Stimulated activated CD8-positive, alpha-beta memory T cell treated with anti-CD3 and anti-CD28 coated beads, Interleukin-7, amount 100 ng/mL, for 24 hours (primary cell): ENCODE measurements around the gene TOP2A.
"Not testable (repeated sequence)": the region's sequence is repeated elsewhere in the genome, so short reads cannot be mapped to it uniquely, and the experiment has no call there.

Source experiments
- DNase-seq: peaks from one replicate; pipeline ENCODE4 v3.0.0-alpha.2; 2020; ENCODE audit warnings: low read depth

TOP2A gene

DNA sequence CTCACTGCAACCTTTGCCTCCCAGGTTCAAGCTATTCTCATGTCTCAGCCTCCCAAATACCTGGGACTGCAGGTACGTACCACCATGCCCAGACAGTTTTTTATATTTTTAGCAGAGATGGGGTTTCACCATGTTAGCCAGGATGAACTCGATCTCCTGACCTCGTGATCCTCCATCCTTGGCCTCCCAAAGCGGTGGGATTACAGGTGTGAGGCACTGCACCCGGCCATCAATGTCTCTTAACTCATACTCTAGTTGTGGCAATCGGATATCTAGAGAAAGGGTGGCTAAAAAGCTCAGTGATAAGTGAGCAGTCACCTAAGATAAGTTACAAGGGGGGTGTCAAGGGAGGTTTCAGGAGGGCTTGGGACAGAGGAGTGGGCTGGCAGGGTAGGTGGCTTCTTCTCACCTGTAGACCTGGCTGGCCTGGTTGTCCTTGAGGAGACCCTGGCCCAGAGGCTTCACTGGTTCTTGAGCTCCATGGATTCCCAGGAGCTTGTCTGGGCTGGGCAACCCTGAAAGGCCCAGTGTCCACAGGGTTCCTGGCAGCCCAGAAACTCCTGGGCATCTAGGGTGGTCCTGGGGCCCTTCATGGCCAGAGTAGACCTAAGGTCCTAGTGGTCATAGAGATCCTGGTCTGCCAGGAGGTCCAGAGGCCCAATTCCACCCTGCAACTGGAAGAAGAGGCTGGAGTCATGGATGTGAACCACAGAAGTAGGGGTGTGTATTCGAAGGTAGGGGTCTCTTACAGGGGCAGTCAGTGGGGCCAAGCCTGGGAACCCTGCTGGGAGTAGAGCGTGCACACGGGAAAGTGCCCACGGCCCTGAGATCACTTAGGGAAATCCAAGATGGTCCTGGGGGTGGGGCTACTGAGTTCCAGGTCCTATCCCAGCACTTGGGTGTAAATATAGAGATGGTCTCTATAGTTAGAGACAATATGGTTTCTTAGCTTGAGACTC lies 12.9 kb upstream of the TOP2A start:
- DNase-seq = no peak

DNA sequence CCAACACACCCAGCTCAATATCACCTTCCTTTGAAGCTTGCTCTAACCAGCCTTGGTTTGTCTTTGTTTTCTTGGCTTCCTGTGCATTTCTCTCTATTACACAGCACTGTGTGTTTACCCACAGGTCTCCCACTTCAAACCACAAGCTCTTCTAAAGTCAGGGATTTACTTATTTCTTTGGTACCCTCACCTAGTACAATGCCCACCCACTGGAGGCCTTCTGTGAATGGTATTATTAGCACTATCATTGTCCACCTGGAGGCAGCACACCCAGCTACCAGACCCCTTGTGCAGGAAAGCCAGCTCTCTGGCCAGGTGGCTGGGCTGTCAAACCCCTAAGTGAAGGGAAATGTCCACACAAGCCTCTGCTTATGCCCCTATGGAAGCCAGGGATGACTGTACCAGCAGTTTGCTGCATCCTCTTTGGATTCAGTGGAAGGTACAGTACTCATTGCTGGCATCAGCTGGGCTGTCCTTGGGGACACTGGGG lies 9.4 kb upstream of the TOP2A start:
- DNase-seq = no peak

DNA sequence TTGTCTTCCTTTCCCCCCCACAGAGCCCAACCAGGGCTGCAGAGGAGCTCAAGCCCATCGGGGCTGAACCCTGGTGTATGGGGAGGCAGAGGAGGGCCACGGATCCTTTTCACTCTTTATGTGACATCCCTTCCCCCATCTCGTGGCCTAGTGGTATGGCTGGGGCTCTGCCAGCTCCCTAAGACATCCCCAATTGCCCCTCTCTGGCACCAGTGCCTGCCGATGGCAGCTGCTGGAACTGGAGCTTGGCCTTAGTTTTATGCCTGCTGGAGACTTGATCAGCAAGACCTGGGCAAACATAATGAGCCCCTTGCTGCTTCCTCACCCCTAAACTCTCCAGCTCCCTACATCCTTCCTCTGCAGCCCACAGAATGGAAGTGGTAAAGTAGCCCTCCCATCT lies 8.0 kb upstream of the TOP2A start:
- DNase-seq = no peak

DNA sequence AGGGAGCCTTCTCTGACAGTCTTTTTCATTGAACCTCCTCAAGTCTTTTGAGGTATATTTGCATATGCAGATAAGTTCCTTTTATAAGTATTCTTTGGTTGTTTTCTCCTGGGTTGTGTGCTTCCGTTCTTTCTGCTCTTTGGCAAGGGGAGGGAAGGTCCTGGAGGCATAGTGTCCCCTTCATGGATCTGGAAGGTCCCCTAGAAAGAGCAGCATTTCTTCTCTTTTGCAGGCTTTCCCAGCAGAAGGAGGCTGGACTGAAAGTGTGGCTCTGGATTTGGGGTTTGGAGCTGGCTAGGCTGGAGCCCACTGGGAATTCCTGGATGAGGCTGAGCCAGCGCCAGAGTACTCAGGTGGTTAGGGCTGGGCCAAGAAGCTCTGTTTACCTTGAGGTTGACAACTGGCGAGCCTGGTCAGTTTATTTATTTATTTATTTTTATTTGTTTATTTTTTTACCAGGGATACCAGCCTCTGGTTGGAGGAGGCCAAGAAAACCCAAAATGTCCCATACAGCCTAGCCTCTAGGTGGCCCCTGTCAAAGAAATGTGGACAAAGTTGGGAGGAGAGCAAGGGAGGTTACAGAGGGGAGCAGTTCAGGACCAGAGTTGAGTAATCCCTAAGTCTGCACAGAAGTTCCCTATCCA lies 5.4 kb upstream of the TOP2A start:
- no peak for DNase-seq

DNA sequence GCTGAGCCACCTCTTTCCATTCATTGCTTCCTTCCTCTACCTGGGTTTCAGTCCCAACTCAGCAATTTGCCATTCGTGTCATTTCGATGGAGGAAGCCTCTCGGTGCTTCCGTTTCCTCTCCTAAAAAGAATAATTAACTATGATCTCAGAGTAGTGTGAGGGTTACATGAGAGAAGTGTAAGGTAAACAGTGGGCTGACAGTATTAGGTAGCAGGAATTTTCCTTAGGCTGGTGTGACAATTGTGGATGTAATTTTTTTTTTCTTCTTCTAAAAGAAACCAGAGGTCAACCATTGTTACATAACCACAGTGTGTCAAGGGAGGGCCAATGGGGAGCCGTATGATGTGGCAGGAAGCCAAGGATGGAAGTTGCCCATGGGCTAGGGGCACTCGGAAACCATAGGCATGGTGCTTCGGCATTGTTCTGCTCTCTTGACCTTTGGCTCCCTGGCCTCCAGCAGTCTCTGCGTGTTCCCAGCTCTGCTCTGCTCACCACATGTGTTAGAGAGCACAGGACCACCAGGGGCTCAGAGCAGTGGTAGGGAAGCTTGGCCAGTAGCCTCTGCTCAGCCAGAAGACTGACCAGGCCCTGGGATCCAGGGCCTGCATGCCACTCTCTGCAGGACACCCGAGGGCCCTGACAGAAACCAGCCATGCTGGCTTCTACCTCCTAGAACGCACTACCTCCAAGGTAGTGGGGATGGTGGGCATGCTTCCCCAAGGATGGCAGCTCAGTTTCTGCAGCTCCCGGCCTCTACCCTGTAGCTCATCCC lies 2.0 kb upstream of the TOP2A start:
- no peak for DNase-seq

DNA sequence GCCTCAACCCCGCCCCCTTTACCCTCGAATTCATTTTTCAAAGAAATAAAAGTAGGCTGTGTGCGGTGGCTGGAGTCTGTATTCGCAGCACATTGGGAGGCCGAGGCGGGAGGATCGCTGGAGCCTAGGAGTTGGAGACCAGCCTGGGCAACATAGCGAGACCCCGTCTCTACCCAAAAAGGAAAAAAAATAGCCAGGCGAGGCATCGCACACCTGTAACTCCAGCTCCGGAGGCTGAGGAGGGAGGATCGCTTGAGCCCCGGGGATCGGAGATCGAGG lies 671 bp upstream of the TOP2A start:
- DNase-seq = no peak

DNA sequence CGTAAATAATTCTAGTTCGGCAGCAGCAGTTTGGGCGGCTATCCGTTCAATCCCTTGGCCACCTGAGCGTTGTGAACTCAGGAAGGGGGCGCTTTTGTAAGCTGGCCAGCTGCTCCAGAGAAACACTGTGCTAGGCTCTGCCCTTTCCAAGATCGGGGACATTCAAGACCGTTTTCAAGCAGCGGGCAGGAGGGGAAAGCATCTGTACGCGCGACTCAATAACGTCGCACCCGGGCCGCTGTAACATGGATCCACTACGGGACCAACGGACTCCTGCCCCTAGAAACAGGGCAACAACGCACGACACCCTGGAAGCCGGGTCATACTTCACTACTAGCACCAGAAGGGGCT lies 463 bp downstream of the TOP2A start:
- no peak for DNase-seq

DNA sequence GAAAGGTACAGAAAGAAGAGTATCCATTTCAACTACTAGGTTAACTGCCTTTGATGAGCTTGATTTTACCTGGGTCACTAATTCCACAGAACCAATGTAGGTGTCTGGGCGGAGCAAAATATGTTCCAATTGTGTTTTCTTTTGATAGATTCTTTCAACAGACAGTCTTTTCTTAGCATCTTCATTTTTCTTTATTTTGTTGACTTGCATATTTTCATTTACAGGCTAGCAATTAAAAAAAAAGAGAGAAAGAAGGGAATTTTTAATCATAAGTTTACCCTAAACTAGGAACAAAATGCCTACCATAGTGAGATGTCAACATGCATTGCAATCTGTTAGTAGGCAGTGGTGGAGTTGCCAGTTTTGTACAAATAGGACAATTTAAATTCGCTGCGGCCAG lies 1.0 kb downstream of the TOP2A start:
- DNase-seq = no peak

DNA sequence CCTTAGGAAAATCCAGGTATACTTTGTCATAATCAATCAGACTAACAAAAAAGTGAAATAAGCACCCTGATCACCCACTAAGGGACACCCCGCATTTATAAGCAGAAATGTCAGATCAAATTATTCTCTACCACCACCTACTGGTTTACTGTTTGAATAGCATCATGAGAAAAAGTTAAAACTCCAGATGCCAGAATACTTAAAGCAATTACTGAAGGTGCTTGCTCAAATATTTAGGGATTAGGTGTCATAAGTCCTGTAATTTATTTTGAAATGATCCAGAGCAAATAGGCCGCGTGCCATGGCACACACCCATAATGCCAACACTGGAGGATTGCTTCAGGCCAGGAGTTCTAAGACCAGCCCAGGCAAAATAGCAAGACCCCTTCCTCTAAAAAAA lies 2.3 kb downstream of the TOP2A start:
- no peak for DNase-seq

DNA sequence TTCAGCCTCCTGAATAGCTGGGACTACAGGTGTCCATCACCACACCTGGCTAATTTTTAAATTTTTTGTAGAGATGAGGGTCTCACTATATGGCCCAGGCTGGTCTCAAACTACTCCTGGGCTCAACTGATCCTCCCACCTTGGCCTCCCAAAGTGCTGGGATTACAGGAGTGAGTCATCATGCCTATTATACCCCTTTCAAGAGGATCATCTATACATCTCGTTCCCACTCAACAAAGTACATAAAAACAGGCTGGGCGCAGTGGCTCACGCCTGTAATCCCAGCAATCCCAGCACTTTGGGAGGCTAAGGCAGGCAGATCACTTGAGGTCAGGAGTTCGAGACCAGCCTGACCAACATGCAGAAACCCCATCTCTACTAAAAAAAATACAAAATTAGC lies 3.4 kb downstream of the TOP2A start:
- DNase-seq = not testable (repeated sequence)

DNA sequence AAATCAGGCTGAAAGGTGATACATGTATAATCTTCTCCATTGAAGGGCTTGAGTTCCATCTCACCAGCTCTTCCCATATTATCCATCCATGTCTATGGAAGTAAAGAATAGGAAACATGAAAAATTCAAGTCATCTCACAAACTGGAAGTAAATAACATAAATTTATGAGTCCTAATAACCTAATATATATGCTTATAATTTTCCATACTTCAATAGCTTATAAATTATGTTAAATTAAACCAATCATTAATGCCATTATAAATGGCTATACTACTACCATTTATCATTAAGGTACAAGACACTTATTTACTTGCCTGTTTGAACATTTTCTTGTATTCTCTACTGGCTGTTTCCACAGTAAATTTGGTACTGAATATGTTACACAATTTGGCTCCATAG lies 4.8 kb downstream of the TOP2A start:
- no peak for DNase-seq

DNA sequence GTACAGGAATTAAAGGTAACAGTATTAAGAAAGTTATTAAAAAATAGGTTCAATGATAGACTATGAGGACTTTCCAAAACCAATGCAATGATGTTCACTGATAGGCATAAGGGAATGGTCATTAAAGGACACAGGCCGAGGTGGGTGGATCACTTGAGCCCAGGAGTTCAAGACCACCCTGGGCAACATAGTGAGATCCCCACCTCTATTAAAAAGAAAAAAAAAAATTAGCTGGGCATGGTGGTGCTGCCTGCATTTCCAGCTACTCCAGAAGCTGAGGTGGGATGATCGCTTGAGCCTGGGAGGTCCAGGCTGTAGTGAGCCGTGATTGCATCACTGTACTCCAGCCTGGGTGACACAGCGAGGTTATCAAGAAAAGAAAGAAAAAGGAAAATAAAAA lies 5.9 kb downstream of the TOP2A start:
- no peak for DNase-seq

DNA sequence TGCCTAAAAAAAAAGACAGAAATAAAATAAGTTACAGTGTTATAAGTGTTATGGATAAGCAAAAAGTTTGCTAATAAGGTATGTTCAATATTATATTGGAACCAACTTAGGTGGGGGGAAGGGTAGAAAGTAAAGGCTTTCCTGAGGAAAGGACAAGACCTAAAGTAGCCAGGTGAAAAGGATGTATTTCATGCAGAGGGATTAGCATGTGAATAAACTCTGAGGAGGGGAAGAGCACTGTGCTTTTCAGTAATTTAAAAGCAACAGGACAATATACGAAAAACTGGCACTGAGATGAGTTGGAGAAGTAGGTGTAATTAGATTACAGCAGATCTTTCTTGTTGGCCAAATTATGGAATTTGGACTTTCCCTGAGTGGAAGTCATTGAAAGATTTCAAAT lies 7.6 kb downstream of the TOP2A start:
- DNase-seq = no peak

DNA sequence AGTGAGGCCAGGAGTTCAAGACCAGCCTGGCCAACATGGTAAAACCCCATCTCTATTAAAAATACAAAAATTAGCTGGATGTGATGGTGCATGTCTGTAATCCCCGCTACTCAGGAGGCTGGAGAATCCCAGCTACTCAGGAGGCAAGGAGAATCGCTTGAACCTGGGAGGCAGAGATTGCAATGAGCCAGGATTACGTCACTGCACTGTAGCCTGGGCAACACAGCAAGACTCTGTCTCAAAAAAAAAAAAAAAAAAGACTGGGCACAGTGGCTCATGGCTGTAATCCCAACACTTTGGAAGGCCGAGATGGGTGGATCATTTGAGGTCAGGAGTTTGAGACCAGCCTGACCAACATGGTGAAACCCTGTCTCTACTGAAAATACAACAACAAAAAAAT lies 8.2 kb downstream of the TOP2A start:
- DNase-seq = not testable (repeated sequence)

DNA sequence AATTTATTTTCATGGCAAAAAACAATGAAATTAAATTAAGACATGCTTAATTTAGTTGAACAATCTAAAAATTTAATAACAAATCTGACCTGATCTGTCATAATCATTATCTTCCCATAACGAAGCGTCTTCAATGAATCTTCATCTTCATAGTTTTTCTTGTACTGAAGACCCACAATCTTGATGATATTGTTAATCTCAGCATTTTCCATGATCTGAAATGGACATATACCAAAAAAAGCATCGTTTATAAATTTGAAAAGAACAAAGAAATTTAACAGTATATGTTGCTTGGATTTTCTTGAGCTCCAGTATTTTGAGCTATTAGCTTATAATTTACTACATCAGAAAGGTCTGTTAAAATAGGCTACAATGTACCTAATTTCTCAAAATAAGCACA lies 10.2 kb downstream of the TOP2A start:
- no peak for DNase-seq

DNA sequence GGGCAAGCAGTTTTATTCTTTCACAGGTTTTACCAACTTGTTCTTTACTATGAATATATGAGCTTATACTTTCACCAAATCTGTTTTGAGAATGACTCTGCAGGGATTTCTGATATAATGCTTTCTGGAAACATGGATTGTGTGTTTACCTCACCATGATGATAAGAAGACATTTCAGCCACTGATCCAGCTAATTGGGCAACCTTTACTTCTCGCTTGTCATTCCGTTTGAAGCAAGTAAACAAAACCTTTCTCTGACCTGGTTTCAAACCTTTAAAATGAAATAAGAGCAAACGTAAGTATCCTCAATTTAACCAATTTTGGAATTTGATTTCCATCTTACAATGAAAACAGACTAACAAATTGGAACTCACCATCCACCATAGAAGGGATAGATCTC lies 13.7 kb downstream of the TOP2A start:
- DNase-seq = no peak

DNA sequence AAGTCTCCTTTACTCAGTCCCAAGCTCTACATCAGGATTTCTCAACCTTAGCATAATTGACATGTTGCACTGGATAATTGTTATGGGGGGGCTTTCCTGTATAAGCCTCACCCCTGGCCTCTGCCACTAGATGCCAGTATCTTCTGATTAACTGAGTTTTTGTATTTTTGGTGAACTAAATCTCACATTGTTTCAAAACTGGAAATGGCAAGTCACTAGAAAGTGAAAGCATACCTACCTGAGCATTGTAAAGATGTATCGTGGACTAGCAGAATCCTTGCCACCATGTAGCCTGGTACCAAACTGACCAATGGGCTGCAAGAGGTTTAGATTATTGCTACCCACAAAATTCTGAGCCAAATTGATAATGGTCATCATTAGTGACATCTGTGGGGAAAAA lies 15.0 kb downstream of the TOP2A start:
- DNase-seq = no peak

DNA sequence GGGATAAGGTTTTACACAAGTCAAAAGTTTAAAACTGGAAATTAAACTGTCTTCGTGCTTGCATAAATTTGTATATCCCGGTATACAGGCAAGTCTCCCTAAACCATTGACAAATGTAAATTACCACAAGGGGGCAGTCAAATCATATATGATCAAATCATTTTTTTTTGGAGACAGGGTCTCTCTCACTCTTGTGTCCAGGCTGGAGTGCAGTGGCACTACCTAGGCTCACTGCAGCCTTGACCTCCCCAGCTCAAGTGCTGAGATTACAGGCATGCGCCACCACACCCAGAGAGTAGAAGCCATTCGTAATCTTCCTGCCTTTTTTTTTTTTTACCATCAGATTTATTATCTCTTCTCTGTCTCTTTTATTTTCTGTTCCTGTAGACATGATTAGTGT lies 18.5 kb downstream of the TOP2A start:
- DNase-seq = no peak

DNA sequence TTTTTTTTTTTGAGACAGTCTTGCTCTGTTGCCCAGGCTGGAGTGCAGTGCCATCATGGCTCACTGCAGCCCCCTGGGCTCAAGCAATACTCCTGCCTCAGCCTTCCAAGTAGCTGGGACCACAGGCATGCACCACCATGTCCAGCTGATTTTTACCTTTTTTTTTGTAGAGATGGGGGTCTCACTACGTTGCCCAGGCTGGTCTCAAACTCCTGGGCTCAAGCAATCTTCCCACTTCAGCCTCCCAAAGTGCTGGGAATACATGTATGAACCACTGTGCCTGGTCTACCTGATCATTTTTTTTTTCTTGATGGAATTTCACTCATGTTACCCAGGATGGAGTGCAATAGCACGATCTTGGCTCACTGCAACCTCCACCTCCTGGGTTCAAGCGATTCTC lies 31.1 kb downstream of the TOP2A start:
- DNase-seq = not testable (repeated sequence)

DNA sequence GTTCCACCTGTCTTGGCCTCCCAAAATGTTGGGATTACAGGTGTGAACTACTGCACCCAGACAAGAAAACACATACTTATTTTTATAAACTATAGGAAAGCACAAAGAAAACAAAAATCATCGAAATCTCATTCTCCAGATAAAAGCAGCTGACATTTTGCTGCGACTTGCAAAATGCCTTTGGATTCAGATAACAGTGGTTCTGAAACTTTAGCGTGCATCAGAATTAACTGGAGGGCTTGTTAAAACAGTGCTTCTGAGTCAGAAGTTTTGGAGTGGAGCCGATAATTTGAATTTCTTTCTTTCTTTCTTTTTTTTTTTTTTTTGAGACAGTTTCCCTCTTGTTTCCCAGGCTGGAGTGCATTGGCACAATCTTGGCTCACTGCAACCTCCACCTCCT lies 35.4 kb downstream of the TOP2A start:
- DNase-seq = no peak

DNA sequence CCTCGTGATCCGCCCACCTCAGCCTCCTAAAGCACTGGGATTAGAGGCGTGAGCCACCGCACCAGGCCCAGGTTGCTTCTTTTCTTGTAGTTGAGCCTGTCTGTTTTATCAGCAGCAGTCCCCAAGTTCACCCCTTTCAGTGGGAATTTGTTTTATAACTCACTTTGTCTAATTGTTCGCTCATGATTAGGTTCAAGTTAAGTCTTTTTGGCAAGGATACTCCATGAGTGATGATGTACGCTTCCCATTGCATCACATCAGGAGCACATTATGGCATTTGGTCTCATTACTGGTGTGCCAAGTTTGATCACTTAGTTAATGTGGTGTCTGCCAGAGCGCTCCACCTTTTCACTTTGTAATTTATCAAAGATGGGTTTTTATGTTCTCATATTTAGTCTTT lies 38.7 kb downstream of the TOP2A start:
- DNase-seq = no peak

DNA sequence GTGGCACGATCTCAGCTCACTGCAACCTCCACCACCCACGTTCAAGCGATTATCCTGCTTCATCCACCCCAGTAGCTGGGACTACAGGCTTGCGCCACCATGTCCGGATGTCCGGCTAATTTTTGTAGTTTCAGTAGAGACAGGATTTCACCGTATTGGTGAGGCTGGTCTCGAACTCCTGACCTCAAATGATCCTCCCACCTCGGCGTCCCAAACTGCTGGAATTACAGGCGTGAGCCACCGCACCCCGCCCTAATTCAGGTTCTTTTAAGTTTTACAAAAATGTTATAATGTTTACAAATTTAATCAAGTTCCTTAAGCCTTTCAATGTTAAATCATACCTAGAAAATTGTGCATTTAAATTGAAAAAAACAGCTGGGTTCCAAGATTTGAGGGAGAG lies 39.9 kb downstream of the TOP2A start:
- no peak for DNase-seq

DNA sequence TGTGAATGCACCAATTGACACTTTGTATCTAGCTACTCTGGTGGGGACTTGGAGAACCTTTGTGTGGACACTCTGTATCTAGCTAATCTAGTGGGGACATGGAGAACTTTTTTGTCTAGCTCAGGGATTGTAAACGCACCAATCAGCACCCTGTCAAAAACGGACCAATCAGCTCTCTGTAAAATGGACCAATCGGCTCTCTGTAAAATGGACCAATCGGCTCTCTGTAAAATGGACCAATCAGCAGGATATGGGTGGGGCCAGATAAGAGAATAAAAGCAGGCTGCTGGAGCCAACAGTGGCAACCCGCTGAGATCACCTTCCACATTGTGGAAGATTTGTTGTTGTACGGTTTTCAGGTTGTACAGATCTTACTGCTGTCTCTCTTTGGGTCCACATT lies 41.2 kb downstream of the TOP2A start:
- not testable (repeated sequence) for DNase-seq
